Skeletal muscle satellite cell (primary cell): ENCODE measurements around the gene IPPK.

Source experiments
- H3K27me3 ChIP-seq: 2 replicates; pipeline ENCODE4 v1.7.0; 2013; ENCODE audit warnings: low read length; ENCODE audit not compliant: control insufficient read depth, insufficient read depth
- H3K36me3 ChIP-seq: 2 replicates; pipeline ENCODE4 v1.7.0; 2013; ENCODE audit warnings: mild to moderate bottlenecking, control low read depth, low read length; ENCODE audit not compliant: insufficient read depth
- H3K4me1 ChIP-seq: 2 replicates; pipeline ENCODE4 v1.7.0; 2013; ENCODE audit warnings: low read length; ENCODE audit not compliant: control insufficient read depth, insufficient read depth
- H3K4me2 ChIP-seq: 2 replicates; pipeline ENCODE4 v1.7.0; 2013; ENCODE audit warnings: mild to moderate bottlenecking, low read length
- H3K4me3 ChIP-seq: 2 replicates; pipeline ENCODE4 v1.7.0; 2013; ENCODE audit warnings: low read length
- H3K9ac ChIP-seq: 2 replicates; pipeline ENCODE4 v1.7.0; 2013; ENCODE audit warnings: mild to moderate bottlenecking, low read depth, low read length, moderate library complexity
- H3K9me3 ChIP-seq: replicated peaks from 2 replicates; pipeline ENCODE4 v1.7.0; 2013; ENCODE audit warnings: mild to moderate bottlenecking, control low read depth, low read length

Gene IPPK

DNA sequence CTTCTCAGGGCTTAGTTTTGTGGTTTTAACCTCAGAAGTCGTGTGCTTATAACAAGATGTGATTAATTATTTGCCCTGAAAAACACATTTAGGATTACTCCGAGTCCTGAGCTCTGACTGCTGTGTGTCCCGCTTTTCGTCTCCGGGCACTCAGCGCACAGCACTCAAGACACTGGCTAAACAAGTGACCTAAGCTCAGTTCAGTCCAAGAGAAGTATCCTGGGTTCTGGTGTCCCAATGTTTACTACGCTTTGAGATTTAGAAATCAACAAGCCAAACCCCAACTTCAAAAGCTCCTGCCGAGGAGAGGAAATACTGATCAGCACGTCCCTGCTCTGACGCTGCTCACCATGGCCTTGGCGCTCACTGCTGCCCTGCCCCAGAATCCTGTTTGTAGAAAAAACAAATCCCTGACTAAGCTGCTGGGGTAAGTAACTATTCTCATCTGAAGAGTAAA lies 53.2 kb downstream of the IPPK start:
- Histone ChIP-seq H3K4me1 (peaks cover 12% of the 10 kb centered on the region), H3K36me3 (peaks cover 59% of the 10 kb centered on the region), H3K4me3 (no peak overlapping the region), H3K9me3 (no peaks in the 10 kb centered on the region), H3K4me2 (no peak overlapping the region), H3K9ac (no peak overlapping the region), H3K27me3 (no peaks in the 10 kb centered on the region)

DNA sequence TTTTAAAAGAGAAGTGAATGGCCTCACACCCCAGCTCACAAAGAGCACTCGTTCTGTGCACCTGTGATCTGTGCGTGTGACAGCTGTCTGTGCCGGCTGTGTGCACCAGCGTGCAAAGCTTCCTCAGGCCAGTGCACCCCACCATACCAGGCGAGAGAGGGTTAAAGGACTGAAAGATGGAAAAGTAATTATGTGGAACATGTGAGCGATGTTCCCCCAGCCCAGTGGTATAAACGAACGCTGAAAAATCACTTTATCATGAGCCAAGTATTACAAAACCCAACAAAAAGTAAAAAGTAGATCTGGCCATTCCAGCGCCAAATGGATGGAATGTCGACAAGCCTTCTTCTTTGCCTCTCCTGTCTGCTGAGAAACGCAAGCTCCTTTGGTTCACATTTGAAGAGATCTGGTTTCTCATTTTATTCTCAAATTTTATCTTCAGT lies 53.7 kb downstream of the IPPK start:
- H3K4me3 ChIP-seq, result no peak overlapping the region
- peaks cover 14% of the 10 kb centered on the region for H3K4me1 ChIP-seq
- no peak overlapping the region for H3K4me2 ChIP-seq
- H3K9me3 ChIP-seq, result no peaks in the 10 kb centered on the region
- peaks cover 58% of the 10 kb centered on the region for H3K36me3 ChIP-seq
- H3K27me3 ChIP-seq, result no peaks in the 10 kb centered on the region
- H3K9ac ChIP-seq, result no peak overlapping the region

DNA sequence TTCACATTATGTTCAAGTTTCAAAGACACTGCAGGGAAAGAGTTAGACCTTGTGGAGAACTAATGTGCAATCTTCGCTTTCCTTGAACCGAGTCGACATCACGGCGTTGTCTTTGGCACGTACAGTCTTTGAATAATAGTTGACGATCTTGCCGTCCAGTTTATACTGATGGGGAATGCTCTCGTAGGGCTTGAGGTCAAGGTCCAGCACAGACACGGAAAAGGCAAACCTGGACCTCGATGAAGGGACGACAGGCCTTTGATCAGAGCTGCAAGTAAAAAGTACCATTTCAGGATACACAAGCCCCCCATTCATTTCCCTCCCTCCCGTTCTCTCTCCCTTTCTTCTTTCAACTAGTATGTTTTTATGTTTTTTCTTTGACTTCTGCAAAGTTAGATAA lies 54.1 kb downstream of the IPPK start:
- H3K4me1 ChIP-seq, result peaks cover 19% of the 10 kb centered on the region
- no peaks in the 10 kb centered on the region for H3K9me3 ChIP-seq
- no peak overlapping the region for H3K4me3 ChIP-seq
- peaks cover 58% of the 10 kb centered on the region for H3K36me3 ChIP-seq
- H3K27me3 ChIP-seq, result no peaks in the 10 kb centered on the region
- H3K4me2 ChIP-seq, result no peak overlapping the region
- no peak overlapping the region for H3K9ac ChIP-seq

DNA sequence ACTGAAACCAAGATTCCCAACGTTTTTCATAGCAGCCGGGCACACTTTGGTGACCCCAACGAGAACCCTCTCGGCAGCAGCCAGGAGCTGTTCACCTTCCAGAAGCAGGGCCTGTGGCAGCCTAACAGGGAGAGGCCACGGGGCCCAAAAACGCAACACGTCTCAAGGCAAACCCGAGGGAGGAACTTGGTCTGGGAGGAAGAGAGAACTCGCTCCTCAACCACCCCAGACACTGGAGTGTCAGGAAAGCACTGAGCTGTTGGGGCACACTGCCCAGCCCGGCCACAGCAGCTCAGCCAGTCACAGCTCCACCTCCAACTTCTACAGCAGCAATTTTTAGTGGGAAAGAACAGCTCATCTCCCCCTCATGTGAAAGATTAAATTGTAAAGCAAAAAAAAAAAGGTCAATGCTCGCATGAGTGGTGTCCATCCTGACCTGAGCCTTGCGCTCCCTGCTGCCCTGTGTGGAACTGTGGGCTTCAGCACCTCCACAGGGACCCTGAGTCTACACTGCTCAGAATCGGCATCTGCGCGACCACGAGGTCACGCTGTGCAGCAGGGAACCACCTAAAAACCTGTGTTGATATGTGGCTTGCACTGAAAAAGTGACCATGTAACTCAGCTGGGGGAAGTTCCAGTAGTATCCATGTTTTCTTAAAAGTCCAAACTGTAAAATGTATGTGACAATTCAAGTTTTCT lies 55.0 kb downstream of the IPPK start:
- no peak overlapping the region for H3K4me3 ChIP-seq
- no peaks in the 10 kb centered on the region for H3K27me3 ChIP-seq
- no peak overlapping the region for H3K9ac ChIP-seq
- H3K36me3 ChIP-seq, result peaks cover 58% of the 10 kb centered on the region
- no peak overlapping the region for H3K4me2 ChIP-seq
- no peaks in the 10 kb centered on the region for H3K9me3 ChIP-seq
- peaks cover 25% of the 10 kb centered on the region for H3K4me1 ChIP-seq

DNA sequence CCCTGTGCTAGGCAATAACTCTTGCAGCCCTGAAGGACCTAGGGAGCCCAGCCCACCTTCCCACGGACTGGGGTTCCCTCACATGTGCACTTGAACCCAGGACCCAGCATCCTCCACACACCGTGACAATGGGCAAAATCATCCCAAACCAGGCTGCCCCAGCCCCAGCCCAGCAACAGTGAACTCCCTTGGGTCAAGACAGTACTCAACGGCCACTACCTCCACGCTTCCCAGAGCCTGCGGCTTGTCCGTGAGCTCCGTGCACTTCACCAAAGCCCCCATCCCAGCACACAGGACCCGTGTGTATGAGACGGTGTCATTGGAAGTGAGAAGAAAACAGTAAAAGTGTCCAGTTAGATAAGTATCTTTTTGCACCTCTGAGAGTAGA lies 55.8 kb downstream of the IPPK start:
- Histone ChIP-seq H3K4me1 (peaks cover 28% of the 10 kb centered on the region), H3K4me3 (no peak overlapping the region), H3K4me2 (no peak overlapping the region), H3K27me3 (no peaks in the 10 kb centered on the region), H3K9ac (no peak overlapping the region), H3K36me3 (peaks cover 51% of the 10 kb centered on the region), H3K9me3 (no peaks in the 10 kb centered on the region)

DNA sequence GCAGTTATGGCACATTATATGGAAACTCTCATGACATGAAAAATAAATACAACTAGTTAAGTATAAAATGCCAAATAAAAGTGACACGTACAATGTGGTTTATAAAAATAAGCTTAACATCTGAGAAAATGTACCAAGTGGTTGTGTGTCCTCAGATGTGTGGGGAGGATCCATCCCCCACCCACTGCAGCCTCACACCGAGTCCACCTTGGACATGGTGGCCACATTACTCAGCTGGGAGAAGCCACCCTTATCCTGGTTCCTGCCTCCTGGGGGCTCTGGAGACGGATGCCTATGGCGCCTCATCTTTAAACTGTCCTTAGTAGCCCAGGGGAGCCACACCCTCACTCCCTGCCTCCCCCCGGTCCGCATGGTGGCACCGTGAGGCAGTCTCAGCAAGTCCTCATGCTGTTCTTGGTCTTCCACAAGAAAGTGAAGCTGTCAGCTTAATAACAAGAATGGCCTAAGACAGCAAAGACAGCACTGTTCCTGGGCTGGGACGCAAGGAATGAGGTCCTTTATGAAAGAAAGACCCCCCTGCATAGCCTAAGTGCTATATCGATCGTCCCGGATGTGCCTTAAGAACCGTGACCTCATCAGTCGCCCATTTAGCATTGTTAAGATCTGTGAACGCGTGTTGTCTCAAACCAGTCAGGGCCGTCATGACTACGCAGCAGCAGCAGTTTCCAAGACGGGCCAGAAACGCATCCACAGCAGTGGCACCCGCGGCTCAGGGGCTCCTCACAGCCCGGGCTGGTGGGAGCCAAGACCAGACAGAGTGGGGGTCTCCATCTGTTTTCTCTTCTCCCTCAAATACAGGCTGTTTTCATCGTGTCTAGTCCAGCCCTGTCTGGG lies 56.4 kb downstream of the IPPK start:
- Histone ChIP-seq H3K4me2 (no peak overlapping the region), H3K9ac (no peak overlapping the region), H3K9me3 (no peaks in the 10 kb centered on the region), H3K4me3 (no peak overlapping the region), H3K36me3 (peaks cover 45% of the 10 kb centered on the region), H3K27me3 (no peaks in the 10 kb centered on the region), H3K4me1 (peaks cover 34% of the 10 kb centered on the region)

DNA sequence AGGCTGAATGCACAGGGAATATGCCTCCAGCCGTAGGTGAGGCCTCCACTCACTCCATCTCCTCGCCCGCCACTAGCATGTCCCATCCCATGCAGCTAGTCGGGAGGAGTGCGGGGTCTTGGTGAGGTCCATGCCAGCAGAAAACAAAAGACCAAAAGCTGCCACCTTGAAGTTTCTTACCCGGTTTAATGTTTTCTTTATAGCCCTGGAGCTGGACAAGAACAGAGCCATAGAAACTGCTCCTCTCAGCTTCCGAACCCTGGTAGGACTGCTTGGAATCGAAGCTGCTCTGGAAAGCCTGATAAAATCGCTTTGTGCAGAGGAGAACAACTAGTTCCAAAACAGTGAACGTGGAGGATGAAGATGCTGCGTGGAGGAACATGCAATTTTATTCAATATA lies 57.1 kb downstream of the IPPK start:
- no peak overlapping the region for H3K9ac ChIP-seq
- H3K36me3 ChIP-seq, result peaks cover 39% of the 10 kb centered on the region
- no peak overlapping the region for H3K4me2 ChIP-seq
- peaks cover 41% of the 10 kb centered on the region for H3K4me1 ChIP-seq
- H3K4me3 ChIP-seq, result no peak overlapping the region
- H3K9me3 ChIP-seq, result no peaks in the 10 kb centered on the region
- H3K27me3 ChIP-seq, result no peaks in the 10 kb centered on the region

DNA sequence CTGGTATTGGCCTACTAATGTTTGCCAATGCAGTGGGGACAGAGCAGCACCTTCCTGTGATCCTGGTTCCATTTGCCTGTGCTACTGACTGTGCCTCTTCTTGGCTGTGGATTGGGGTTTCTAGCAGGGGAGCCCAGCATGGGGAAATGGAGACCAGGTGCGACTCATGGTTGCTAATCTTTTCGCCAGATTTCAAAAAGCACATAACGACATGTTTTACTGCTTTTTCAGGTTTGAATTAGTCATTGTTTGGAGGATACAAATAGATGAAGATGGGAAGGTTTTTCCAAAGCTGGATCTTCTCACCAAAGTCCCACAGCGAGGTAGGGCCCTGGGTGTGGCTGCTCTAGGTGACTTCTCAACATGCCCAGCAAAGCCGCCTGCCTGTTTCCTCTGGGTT lies 57.6 kb downstream of the IPPK start:
- Histone ChIP-seq H3K4me1 (peaks cover 46% of the 10 kb centered on the region), H3K36me3 (peaks cover 34% of the 10 kb centered on the region), H3K27me3 (no peaks in the 10 kb centered on the region), H3K4me3 (no peak overlapping the region), H3K9ac (no peak overlapping the region), H3K4me2 (no peak overlapping the region), H3K9me3 (no peaks in the 10 kb centered on the region)

DNA sequence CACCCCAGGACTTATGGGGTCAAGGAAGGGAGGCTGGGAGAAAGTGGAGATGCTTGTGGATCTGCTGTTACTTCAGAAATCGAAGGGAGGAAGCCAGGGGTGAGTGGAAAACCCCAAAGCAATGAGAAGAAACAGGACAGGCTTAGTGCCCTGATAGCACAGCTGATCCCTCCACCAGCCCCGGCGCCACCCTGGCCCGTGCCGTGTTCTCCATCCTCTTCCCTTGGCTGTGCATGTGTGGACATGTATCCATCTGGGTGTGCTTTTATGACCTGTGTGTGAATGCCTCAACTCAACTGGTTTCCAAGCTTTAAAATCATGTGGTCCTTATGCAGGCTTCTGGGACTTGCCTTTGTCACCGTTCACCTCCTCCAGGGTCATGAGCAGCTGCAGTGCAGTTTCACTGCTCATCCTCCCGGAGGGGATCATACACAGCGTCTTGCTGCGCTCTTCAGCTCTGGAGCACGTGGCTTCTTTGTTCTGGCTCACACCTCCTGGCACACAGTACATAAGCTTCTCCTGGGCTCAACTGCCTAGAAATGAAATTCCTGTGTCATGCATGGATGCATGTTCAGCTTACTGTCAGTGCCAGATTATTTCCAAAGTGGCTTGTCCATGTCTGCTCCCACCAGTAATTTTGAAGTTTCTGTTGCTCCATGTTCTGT lies 58.2 kb downstream of the IPPK start:
- peaks cover 31% of the 10 kb centered on the region for H3K36me3 ChIP-seq
- no peak overlapping the region for H3K4me3 ChIP-seq
- no peaks in the 10 kb centered on the region for H3K27me3 ChIP-seq
- no peaks in the 10 kb centered on the region for H3K9me3 ChIP-seq
- H3K4me2 ChIP-seq, result no peak overlapping the region
- H3K4me1 ChIP-seq, result peaks cover 45% of the 10 kb centered on the region
- no peak overlapping the region for H3K9ac ChIP-seq

DNA sequence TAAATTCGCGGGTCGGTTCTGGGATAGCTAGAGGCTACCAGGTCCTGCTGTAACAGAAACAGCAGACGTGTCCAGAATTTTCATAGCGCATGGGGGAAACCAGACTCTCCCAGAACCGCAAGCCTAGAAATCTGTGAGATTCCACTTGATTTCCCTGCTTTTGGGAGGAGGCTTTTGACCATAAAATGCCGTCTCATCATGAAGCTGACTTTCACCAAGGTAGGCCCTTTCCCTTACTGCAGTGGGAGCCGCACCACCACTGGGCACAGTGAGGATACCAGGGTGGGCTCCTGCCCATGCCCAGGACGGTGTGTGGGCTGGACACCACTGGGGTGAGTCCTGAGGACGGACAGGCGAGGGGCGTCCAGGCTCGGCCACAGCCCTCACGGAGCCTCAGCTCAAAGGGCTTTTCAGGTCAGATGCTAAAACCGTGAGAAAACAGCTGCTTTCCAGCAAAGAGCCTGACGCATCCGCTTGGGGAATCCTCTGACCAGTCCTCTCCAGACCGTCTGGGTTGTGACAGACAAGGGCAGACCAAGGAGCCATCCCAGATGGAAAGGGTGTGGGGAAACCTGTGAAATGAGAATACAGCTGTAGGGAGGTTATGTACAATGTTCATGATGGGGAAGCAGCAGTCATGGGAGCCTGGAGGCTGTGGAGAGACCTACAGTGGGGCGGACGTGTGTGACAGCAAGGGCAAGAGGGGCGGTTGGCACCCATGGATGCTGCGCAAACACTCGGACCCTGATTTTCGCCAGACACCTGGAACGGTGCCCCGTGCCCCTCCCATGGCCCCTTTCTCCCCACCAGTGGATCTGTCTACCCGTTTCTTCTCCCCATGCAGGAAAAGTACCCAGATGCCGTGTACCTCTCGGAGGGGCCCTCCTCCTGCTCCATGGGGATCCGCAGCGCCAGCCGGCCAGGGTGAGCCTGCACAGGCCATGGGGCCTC lies 59.2 kb downstream of the IPPK start:
- Histone ChIP-seq H3K4me3 (no peak overlapping the region), H3K9ac (peak overlapping the region; percentile 14), H3K9me3 (no peaks in the 10 kb centered on the region), H3K27me3 (no peaks in the 10 kb centered on the region), H3K4me1 (peaks cover 42% of the 10 kb centered on the region), H3K4me2 (no peak overlapping the region), H3K36me3 (peaks cover 26% of the 10 kb centered on the region)
